ENCODE measurements around the gene PDXK. TPM values are rescaled to one million over a fixed set of nuclear protein-coding genes. Genes with fewer than 3 reads are reported as not detected.

Gene PDXK
- polyA plus RNA-seq, 1 of the 3 experiments (the other 2 are of a cell fraction), result 85.7 TPM

GRCh38 chr21:43691086-43691795 is 27.7 kb upstream of the PDXK start (continued):
- no peak for TF ChIP-seq USF2 (IDR thresholded peaks at IDR 0.05; ENCODE audit: borderline replicate concordance, low read depth, low read length)

- no peak overlapping the region for H3K9ac ChIP-seq
- no peaks in the 10 kb centered on the region for H3K4me1 ChIP-seq (ENCODE audit: control insufficient read depth in 1 of 2, insufficient read depth in 2 of 2, low read depth in 1 of 2, low read length in 1 of 2)
- H3K79me2 ChIP-seq (ENCODE audit: insufficient read depth), result no peaks in the 10 kb centered on the region
- ChIA-PET POLR2A (no interaction called here), CTCF (interaction anchor here (1.4 kb wide), 1 partner anchor 8 kb away, joined by 4 read pairs; no protein-coding TSS in a partner anchor)
- DNase-seq, result no peak
- 99% methylated on average over 10 of the region's 10 CpGs for WGBS (ENCODE audit: low lambda C conversion rate)
- H2AFZ ChIP-seq (ENCODE audit: low read depth), result no peak overlapping the region
- H3K36me3 ChIP-seq (replicated peaks in 1 of 2; ENCODE audit: control insufficient read depth in 1 of 2, insufficient read depth in 2 of 2, low read length in 1 of 2), result peaks cover 21 to 71% of the 10 kb centered on the region in 2 experiments
- H3K4me2 ChIP-seq, result no peak overlapping the region
- H3K27ac ChIP-seq (ENCODE audit: low read depth in 2 of 2, low read length in 1 of 2), result no peak overlapping the region
- H3F3A ChIP-seq (replicated peaks; ENCODE audit: insufficient read depth), result no peaks in the 10 kb centered on the region
- H3K9me3 ChIP-seq, result no peaks in the 10 kb centered on the region
- no peaks in the 10 kb centered on the region for H4K20me1 ChIP-seq (ENCODE audit: insufficient read depth)
- H3K4me3 ChIP-seq (ENCODE audit: low read depth in 2 of 2, low read length in 1 of 2), result no peak overlapping the region
- H3K27me3 ChIP-seq (ENCODE audit: insufficient read depth), result no peaks in the 10 kb centered on the region
- TF ChIP-seq RFX5 (IDR thresholded peaks at IDR 0.05; ENCODE audit: low read length) (no peak), TCF12 (IDR thresholded peaks at IDR 0.05) (no peak), NFIC (IDR thresholded peaks at IDR 0.05; ENCODE audit: borderline replicate concordance) (no peak), MAX (IDR thresholded peaks at IDR 0.05; ENCODE audit: low read depth) (no peak), REST (IDR thresholded peaks at IDR 0.05; ENCODE audit: low read depth, low read length) (no peak), YY1 (IDR thresholded peaks at IDR 0.05; ENCODE audit: low read depth) (no peak), FOSL2 (IDR thresholded peaks at IDR 0.05; ENCODE audit: borderline replicate concordance, low read depth) (no peak), EP300 (IDR thresholded peaks at IDR 0.05; ENCODE audit: borderline replicate concordance in 1 of 2, low read depth in 1 of 2, low read length in 1 of 2) (no peak), RCOR1 (IDR thresholded peaks at IDR 0.05; ENCODE audit: low read length) (no peak), SMC3 (IDR thresholded peaks at IDR 0.05; ENCODE audit: low read depth, low read length) (no peak), IRF3 (IDR thresholded peaks at IDR 0.05; ENCODE audit: low read depth, low read length) (no peak), JUND (IDR thresholded peaks at IDR 0.05) (no peak), MXI1 (IDR thresholded peaks at IDR 0.05; ENCODE audit: low read depth, low read length) (no peak), USF2 (IDR thresholded peaks at IDR 0.05; ENCODE audit: borderline replicate concordance, low read depth, low read length) (no peak), TAF1 (IDR thresholded peaks at IDR 0.05; ENCODE audit: borderline replicate concordance, low read depth, low read length) (no peak), FOXM1 (IDR thresholded peaks at IDR 0.05; ENCODE audit: low read depth) (no peak), FOXJ3 (CRISPR knock-in tag; IDR thresholded peaks at IDR 0.05) (no peak), EZH2phosphoT487 (IDR thresholded peaks at IDR 0.05; ENCODE audit: borderline replicate concordance, low read depth) (no peak)
- H3K9me2 ChIP-seq, result no peaks in the 10 kb centered on the region
Measured at GRCh38 chr21:43691801-43692200, 27.1 kb upstream of the PDXK start.

All from SK-N-SH (cell line).